C1 segment of cervical spinal cord (tissue), 14 donors: ENCODE results near the gene PLEKHA6.
A peak's percentile ranks its signal among the peaks of the same experiment; 100 is the strongest.
"Not testable (repeated sequence)": the region's sequence is repeated elsewhere in the genome, so short reads cannot be mapped to it uniquely, and the experiment has no call there.

Source experiments
- DNase-seq, 14 donors: peaks; one replicate each; lab custom pipeline; 2025; lab: John Stamatoyannopoulos, UW

PLEKHA6 gene

DNA sequence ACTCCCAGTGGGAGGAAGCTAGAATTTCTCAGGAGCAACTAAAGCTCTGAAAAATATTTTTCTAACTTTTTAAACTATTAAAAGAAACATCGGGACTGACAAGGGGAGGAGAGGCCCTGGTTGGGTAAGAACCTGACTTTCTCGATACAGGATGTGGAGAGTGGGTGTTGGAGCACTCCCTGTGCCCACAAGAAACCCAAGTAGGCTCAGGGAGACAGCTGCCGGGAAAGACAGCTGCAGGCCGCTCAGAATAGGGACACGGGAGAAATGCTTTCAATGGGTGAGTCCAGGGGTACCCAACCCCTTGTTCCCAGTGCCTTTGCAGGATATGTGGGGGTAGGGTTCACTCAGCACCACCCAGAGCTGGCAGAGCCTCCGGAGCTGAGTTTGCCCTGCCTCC is 43.6 kb downstream of the PLEKHA6 start:
- no peak for DNase-seq

DNA sequence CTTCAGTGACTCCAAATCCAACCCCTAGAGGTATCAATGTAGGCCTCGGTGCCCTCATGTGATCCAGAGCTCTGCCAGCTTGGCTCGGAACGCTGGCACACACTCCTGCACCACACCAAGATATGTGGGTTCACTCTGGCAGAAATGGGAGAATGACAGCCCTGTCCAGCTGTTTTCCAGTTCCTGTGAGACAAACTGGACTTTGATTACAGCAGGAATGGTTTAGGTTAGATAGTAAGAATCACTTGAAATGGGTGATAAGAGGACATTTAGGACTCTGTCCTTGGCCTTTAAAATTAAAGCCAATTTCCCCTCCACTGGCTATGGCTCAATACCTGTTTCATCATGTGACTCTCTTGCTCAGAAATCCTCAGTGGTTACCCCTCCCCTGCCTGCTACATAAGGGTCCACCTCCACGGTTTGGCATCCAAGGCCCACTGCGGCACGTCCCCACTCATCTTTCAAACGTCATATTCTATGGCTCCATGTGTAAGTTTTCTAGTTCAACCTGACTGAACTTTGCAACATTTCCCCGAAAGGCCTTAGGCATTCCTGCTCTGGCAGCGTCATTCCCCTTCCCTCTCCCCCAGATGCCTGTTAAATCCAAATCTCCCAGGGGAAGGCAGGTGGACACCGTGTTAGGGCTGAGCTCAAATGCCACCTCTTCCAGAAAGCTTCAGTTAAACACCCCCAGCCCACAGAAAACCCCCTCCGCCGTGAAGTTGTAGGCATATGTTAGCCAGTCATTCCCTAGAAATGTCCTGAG is 44.7 kb downstream of the PLEKHA6 start:
- no peak for DNase-seq

DNA sequence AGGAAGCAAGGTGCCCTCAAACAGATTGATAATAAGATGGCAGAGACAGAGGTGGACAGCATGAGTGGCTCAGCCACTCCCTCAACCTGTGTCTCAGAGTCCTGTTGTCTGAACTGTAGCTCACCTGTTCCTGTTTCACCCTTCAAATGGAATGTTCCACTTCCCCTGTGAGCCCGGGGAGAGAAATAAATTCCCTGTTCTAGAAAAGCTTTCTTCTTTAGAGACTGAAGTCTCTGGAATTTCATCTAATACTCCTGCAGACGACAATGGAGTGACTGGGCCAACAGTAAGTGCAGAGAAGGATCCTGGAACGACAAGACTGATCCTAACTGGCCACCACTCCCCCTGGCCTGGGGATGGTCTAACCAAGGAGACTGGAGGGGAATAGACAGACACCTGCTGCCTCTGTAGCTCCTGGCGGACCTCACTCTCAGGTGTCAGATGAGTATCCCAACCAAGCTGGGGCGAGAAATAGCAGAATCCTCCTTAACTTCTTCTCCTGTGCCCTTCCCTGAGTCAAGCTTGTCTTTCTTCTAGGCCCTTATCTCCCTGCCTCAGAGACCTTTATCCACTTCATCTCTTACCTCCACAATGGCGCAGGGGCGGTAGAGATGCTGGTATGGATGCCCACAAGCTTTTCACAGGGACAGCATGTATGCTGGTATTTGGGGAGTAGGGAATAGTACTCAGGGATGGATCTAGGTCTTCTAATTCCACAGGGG is 45.4 kb downstream of the PLEKHA6 start:
- DNase-seq: no peak

DNA sequence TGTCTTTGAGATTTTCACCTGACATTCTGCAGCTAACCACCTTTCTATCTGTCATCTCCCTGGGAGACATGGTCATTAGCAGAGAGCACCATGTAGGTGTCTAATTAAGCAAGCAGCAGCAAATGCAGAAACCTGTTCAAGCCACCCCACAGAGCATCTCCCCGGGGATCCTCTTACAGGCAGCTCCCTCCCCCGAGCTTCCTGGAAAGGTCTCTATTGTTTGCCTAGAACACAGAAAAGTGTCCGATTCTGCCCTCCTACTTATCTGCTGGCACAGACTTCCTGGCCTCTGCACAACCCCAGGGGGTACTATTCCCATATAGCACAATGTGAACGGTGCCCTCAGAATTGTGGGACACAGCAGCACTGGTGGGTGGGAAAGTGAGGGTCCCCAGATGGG is 46.1 kb downstream of the PLEKHA6 start:
- no peak for DNase-seq

DNA sequence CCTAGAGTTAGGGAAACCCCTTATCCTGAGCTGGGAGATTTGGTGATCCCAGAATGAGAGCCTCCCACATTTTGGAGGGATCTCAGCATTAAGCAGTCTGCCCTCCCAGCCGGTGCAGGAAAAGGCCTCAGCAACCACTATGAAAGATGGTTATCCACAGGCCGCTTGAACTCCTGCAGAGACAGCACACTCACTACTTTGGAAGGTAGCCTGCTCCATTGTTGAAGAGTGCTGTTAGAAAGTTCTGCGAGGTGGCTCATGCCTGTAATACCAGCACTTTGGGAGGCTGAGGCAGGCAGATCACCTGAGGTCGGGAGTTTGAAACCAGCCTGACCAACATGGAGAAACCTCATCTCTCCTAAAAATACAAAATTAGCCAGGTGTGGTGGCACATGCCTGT is 48.8 kb downstream of the PLEKHA6 start:
- not testable (repeated sequence) for DNase-seq

DNA sequence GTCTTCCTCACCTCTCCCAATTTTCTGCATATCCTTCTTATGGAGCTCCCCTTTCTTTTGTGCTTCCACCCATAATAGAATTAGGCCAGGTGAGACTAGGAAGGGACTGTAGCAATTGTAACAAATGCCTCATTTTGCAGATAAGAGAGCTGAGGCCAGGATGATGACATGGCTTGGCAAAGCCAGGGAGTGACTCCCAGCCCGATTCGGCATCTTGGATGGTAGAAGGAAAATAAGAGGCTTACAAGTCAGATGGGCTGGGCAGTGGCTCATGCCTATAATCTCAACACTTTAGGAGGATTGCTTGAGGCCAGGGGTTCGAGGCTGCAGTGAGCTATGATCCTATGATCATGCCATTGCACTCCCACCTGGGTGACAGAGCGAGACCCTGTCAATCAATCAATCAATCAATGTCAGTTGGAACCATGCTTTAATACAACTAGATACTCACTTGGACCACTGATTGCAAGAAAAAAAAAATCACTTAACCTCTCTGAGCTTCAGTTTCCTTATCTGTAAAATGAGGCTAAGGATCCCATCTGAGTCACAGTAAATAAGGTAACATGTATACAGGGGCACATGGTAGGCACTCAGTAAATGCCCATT is 51.6 kb downstream of the PLEKHA6 start:
- no peak for DNase-seq

DNA sequence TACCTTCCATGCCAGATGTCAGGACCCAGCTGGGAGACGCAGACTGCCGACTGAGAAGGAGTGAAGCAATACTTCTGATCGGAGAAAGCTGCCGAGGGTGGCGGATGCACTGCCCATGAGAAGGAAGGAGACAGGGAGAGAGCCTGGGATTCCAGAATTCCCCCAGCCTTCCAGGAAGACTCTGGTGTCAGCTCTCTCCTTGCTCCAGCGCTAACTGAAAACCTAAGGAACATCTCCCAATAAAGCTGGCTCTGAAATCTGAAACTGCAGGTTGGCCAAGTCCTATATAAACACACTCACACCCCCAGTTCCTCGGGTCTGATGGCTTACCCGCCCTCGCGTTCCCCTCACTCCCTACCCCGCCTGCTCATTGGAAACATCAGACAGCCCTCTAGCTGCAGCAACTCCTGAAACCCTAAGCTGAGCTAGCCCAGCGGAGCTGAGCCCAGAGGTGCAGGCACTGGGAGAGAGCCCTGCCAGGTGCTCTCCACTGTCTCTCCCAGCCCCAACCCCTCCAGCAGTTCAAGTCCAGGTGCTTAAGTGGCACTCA is 52.3 kb downstream of the PLEKHA6 start:
- DNase-seq: no peak

DNA sequence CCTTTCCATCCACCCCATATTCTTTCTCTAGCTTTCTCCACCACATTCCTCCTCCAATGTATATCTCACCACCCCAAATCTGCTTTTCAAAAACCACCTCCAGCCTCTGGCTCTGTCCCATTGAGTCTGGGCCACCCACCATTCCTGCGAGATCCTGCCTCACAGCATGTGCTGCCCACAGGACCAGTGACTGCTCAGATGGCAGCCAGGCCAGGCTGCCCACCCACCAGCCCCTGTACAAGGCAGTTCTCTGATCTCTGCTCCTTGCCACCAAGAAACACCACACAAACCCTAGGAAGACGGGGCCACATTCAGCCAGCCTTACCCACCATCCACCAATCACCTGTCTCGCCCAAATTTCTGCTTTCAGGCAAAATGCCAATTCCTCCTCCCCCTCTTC is 53.7 kb downstream of the PLEKHA6 start:
- DNase-seq: no peak

DNA sequence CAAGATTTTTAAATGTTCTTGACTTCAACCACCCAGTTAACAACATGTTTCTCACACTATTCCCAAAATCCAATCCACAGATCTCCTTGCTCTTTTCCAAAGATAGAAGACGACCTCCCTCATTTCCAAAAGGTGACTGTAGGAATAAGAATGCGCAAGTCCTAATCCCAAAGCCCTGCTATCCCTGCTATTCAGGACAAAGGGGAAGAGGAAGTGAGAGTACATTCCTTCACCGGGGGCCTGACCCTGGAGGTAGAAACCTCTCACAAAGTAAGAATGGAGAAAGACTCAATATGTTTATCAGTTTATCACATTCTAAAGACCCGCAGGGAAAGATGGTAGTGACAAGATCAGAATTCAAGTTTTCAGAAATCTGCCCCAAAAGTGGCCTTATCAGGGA is 55.7 kb downstream of the PLEKHA6 start:
- DNase-seq: no peak

DNA sequence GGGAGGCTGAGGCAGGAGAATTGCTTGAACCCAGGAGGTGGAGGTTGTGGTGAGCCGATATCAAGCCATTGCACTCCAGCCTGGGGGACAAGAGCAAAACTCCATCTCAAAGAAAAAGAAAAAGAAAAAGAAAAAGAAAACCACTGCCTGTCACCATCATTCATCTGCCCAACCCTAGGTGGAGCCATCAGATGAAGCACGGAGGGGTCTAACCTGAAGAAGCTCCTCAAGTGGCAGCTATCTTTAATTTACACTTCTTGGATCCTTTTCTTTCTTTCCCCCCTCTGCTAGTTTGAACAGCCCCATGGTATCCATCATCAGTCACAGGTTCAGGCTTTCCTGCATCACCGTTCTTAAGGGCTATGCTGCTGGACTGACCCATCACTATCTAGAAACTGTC is 57.0 kb downstream of the PLEKHA6 start:
- no peak for DNase-seq

DNA sequence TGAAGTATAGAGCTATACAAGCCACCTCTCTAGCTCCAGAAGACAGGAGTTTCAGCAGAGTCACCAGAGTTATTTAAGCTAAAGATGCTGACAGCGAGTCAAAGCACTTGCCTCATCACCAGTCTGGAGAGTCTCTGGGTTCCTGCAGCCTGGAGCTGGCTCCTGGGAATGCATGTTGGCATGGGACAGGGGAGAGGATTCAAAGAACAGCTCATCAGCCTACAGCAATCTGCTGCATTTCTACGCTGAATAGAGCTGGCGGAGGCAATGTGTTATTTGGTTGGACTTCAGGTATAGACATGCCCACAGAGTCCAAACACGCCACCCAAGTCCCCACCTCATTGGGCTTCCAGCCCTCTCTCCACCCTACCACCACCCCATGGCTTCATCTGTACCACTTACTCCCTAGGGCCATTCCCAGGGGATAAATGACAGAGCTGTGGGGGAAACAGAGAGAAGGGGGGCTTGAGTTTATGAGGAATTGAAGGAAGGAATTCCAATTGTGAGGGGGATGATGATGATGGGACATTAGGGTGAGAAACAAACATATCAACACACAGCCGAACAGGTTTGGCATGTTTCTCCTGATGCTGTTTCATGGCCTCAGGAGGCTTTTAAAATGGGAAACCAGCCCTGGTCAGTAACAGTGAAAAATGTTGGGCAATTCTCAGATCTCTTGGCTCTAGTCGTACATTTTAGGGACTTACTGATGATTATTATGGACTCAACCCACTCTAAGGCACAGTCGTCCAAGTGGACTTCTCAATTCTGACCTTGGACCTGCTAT is 58.4 kb downstream of the PLEKHA6 start:
- no peak for DNase-seq

DNA sequence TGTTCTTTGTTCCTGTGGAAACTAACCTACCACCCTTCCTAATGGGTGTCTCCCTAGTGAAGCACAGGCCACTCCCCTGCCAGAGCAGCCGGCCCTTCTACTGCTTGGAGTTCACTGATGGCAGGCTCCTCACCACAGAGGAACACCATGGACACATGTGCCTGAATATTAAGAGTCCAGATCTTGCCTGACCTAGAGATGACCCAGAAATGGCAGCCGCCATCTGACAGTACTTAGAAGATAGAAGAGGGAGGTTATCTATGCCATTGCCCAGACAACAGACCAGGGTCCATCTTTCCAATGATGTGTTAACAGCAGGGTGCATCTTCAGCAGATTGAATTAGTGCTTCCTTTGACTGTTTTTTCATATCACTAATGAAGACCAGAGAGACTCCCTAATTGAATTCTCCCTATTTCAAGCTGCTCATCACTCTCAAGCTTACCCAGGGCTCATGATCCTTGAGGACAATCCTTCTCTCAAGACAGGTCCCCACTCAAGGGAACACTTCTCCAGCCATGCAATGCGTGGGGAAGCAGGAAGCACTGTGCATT is 59.8 kb downstream of the PLEKHA6 start:
- DNase-seq: no peak

DNA sequence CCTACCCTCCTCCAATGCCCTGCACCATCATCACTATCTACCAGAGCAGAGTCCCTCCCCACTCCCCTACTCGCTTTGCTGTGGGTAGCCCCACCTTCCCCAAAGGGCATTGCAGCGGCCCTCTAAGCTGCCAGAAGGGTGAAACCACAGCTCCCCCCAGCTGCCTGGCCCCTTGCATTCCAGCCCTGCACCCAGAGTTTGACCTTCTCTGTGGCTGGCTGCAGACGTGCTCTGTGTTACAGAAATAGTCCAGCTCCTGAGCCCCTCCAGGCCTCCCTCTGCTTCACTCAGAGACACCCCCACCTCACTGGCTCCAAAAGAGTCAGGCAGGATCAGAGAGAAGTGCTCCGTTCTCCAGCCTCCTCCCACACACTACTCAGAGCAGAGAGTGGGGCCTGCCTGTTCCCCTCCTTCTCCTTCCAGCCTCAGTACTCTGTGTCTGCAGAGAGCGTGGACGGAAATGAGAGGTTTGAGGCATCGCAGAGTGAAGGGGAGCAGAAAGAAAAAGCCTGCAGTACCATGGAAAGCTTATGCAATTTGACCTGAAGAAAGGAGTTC is 63.2 kb downstream of the PLEKHA6 start:
- peak in 3 of 14 donors; percentile 55 to 71 (median 60) for DNase-seq

DNA sequence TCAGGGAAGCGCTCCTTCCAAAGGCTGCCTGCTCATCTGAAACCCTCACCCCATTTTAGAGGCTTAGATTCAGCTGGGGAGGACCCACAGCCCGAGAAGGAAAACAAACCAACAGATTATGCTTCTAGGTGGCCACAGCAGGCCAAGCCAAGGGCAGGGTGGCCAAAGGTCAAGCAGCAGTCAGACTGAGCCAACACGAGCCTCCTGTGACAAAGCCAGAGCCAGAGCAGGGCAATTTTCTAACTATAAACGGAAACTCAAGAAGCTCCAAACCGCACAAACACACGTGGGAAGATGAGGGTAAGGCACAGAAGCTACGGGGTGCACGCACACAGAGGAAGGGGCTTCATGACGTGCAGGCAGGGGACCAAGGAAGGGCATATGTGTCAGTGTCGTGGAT is 64.1 kb downstream of the PLEKHA6 start:
- no peak for DNase-seq

DNA sequence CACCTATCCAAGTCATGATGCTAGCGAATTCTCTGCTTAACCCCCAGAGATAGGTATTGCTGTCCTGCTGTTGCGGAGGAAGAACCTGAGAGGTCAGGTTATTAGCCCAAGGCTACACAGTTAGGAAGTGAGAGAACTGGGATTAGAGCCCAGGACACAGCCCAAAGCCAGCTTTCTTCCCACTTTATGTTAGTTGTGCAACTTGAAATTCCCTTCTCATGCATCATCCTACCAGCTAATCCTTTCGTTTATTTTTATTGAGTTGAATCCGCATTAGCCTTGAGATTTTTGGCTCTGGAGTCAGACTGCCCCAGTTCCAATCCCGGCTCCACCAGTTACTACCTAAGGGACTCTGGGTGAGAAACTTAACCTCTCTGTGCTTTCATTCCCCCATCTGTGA is 65.4 kb downstream of the PLEKHA6 start:
- DNase-seq: no peak

DNA sequence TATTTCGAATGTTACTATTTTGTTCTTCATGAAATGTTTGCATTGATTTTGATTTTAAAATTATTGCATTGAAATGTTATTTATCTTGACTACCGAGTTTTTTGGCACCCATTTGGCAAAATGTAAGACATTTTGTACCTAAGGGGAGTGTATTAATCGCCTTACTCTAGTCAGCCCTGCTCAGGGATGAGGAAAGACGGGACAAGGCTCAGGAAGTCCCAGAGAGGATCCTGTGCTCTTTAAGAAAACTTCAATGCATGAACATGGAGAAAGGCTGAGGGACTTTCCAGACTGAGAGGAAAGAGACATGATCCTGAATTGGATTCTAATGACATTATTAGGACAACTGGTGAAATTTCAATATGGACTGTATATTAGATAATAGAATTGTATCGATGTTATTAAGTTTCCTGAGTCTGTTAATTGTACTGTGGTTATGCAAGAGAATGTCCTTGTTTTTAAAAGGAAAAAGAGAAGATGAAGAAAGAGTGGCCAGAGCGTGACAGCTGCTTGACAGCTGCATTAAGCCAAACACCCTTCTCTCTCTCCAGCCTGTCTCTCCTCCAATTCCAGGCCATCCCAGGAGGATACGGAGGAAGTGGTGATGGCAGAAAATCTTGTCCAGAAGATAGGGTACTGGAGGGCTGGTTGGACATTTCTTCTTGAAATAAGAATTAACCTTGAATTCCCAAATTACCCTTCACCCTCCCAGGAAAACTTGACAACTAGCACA is 66.0 kb downstream of the PLEKHA6 start:
- no peak for DNase-seq

DNA sequence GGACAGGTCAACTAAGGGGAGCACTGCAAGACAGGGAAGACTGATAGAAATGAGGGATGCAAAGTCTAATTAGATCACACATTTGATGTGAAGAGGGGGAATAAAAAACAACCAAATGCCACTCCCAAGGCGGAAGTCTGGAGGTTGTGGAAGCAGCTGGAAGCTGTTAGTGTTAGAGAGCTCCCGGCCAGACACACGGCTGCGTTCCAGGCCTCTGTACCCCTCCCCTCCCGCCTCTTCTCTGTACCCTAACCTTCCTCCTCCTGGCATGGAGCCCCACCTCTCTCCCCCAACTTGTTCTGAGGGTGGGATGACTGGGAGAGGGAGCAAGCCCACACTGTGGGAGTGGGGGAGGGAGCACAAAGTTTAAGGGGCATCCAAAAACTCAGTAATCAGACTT is 67.0 kb downstream of the PLEKHA6 start:
- DNase-seq: no peak

DNA sequence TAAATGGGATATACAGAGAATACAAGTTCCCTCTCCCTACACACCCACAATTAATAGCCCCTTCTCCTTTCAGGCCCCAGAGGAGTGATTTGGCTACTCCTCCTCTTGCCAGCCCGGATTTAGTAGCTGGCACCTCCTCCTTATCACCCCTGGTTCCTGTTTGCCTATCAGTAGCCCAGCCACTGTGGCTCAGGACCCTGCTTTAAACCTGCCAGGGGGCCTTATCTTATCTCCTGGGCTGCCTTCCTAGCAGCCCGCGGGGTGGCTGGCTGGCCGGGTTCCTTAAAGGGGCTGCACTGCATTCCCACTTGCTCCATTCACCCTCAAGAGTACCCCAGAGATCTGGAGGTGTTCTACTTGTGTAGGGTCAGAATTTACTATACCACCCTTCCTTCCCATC is 70.4 kb downstream of the PLEKHA6 start:
- DNase-seq: no peak

DNA sequence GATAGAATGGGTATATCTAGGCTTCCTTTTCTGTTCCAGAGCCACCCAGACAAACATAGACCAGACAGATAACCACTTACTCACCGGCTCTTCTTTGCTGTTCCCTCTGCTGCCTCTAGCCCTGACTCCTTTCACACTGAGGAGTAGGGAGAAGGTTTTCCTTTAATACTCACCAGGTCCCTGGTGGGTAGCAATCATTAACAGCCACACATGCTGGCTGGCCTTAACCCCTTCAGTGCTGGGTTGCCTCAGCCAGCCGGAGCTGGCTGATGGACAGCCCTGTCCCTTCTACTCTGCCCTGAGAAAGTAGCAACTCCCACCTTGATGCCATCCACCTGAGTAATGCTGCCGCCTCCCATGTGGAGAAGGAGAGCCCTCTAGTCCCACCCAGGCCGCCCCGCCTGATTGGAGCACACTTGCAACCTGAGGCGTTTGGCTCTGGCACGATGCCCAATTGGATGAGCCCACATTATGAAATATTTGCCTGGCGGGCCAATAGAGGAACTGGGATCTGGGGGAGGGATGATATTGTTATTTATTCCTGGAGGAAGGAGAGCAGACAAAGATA is 71.6 kb downstream of the PLEKHA6 start:
- DNase-seq: no peak

DNA sequence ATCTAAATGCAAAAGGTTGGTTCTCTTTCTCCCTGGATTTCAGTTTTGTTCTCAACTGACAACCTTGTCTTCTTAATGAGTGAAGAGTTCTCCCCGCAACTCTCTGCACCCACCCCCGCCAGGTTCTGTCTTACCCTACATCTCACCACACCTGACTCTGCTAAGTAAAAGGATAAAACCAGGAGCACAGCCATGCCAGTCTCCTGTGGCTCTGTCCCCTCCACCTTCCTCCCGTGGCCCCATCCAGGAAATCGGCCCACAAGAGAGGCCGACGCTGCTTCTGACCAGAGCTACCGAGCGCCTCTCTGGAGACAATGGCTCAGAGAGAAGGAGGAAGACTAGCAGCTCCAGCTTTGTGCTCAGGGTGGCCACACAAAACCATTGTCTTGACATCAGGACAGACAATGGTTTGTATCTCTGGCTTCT is 72.2 kb downstream of the PLEKHA6 start:
- DNase-seq: peak in 3 of 14 donors; percentile 31 to 60 (median 42)
